HG02623 (cell line): ENCODE data around the gene BCAP29.
"Not testable (repeated sequence)": the region's sequence is repeated elsewhere in the genome, so short reads cannot be mapped to it uniquely, and the experiment has no call there.

Source experiments
- ATAC-seq: cut with Tn5 transposase; IDR thresholded peaks from one replicate; pipeline ENCODE4 v1.9.1; 2021; ENCODE audit warnings: moderate library complexity; ENCODE audit not compliant: unreplicated experiment

The BCAP29 gene, protein sequence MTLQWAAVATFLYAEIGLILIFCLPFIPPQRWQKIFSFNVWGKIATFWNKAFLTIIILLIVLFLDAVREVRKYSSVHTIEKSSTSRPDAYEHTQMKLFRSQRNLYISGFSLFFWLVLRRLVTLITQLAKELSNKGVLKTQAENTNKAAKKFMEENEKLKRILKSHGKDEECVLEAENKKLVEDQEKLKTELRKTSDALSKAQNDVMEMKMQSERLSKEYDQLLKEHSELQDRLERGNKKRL

GRCh38 chr7:107579885-107580715 lies at the start of gene BCAP29:
Gene BCAP29, plus strand, starts transcription at chr7:107580246. Its CDS starts 527 bp downstream, at chr7:107580773.
- peak; percentile 93 for ATAC-seq

DNA sequence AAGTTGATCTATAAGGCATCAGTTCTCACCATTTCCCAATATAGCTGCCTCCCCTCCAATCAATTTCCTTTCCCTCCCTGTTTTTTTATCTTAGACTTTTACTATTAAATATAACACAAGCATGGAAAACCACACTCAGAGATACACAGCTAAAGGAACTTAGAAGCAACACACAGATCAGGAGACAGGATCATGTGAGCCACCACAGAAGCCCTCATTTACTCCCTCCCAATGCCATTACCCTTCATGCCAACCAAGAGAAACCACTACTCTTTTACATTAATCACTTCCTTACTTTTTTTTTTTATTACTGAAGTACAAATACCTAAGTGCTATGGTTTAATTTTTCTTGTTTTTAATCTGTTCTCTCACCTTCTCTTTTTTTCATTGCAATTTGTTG lies 49.3 kb upstream of the BCAP29 start:
- no peak for ATAC-seq

GRCh38 chr7:107534139-107534538 lies 45.9 kb upstream of the BCAP29 start:
- ATAC-seq, result no peak

DNA sequence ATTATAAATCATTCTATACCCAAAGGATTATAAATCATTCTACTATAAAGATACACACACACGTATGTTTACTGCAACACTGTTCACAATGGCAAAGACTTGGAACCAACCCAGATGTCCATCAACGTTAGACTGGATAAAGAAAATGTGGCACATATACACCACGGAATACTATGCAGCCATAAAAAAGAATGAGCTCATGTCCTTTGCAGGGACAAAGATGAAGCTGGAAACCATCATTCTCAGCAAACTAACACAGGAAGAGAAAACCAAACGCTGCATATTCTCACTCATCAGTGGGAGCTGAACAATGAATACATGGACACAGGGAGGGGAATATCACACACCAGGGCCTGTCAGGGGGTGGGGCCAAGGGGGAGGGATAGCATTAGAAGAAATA lies 42.8 kb upstream of the BCAP29 start:
- not testable (repeated sequence) for ATAC-seq

DNA sequence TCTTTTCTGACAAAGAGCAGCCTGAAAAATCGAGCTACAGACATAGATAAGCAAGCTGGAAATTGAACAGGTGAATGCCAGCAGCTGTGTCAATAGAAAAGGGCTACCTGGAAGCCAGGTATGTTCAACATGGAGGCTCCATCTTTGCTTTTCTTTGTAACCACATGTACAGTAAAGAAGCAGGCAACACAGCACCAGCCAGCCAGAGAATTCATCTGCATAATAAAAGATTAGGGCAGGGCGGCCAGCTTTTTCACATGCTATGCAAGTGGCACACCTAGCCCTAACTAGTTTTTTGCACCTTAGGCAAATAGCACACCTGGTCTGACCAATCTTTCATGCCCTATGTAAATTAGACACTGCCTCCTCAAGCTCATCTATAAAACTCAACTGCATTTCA lies 42.0 kb upstream of the BCAP29 start:
- ATAC-seq, result no peak

- no peak for ATAC-seq
Observed at GRCh38 chr7:107543338-107543993, 36.6 kb upstream of the BCAP29 start.

GRCh38 chr7:107544848-107545591 lies 35.0 kb upstream of the BCAP29 start:
- no peak for ATAC-seq

GRCh38 chr7:107551936-107552335 lies 28.1 kb upstream of the BCAP29 start:
- ATAC-seq, result no peak

GRCh38 chr7:107555893-107556292 lies 24.2 kb upstream of the BCAP29 start:
- no peak for ATAC-seq

DNA sequence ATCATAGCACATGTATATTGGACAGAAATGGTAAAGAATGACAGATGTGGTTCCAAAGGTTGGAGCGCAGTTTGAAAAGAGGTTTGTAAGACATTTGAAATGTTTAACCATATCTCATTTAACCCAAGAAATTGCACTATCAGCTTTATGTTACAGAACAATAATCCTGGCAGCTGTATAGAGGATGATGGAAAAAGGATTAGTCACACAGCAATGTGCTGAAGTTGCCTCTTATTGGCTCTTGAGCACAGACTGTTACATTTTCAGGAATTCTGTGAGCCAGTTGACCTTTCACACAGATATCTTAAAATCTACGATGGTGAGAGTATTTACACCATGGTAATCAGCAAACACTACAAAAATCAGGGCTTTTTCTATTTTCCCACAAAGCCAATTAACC lies 20.2 kb upstream of the BCAP29 start:
- no peak for ATAC-seq

GRCh38 chr7:107560898-107561516 lies 19.0 kb upstream of the BCAP29 start:
- no peak for ATAC-seq

- peak; percentile 45 for ATAC-seq
Observed at GRCh38 chr7:107563081-107563774, 16.8 kb upstream of the BCAP29 start.

DNA sequence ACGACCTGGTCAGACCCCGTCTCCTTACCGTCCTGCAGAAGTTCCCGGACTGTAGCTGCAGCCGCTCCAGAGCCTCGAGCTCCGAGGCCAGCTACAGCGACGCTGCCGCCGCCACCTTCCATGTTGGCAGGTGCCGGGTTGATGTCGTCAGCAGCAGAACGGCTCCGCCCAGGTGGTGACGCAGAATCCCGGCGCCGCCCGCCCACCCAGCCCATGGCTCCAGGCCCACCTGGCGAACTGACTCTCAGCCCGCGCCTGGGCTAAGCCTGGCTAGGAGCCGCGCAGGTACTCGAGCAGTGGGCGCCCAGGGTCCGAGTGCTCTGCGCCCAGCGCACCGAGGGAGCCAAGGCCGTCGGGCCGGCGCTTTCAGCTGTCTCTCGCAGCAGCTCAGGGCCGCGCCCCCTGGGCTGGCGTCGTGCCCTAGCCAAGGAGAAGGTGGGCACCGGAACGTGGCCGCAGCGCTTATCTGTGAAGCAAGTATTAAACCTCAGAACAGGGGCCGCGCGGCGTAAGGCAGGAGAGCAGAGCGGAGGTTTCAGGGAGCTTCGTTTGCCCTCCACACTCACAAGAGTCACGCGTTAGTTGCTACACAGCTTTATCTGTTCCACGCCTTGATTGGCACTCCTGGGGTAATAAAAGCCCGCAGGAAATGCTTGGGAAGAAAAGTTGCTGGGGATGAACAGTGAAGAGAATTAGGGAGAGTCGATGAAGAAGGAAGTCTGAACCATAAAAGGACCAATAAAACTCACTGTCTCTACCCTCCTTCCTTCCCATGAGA lies 16.1 kb upstream of the BCAP29 start, which contains the start of the genes COG5 and DUS4L:
Gene COG5, minus strand, starts transcription at position 146 of the 778 bp plus-strand sequence. Its CDS starts 24 bp downstream, at position 122.
Gene DUS4L, plus strand, starts transcription at position 197 of the 778 bp plus-strand sequence. CDS start 3,100 bp downstream, outside the sequence.
- peak; percentile 96 for ATAC-seq

DNA sequence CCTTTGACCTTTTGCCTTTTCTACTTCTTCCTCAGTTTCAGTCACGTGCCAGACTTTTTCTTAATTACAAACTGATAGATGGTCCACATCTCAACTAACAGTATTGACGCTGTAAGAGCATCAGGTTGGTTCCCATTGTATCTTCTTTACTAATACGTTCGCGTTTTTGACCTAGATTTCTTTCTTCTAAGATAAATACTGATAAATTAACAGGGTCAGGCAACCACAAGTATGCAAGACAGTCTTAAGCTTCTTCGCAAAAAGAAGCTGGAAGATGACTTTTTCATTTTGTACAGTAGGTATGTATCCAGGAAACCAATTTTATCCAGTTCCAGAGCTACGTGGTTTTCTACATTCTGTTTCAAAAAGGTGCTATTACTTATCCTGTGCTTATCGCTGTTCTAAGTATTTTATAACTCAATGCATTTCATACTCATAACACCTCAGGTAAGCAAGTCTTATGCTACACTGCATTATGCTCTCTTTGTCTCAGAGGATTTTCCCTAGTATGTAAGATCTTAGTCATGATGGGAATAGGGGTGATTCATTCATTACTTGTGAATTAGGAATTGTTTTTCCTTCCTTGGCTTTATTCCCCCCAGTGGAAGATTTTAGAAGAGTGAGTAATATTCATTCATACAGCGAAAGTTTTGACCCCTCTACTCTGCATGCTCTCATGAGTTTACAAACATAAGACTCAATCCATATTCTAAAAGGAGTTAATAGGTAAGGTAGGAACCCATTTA lies 15.3 kb upstream of the BCAP29 start:
- ATAC-seq, result no peak

DNA sequence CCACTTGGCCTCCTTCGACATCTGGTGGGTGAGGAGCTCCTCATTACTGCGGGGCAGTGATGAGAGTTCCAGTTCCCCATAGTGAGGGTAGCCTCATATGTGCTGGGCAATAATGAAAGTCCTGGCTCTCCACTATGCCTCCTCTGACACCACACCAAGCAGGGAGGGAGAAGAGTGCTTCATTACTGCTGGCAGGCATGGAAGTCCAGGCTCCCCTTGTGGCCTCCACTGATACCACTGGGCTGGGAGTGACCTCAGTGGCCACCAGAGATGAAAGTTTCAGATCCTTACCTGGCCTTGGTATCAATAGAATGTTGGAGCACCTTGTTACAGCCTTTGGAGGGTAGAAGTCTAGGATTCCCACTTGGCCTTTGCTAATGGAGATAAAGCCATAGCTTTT lies 9.7 kb upstream of the BCAP29 start:
- no peak for ATAC-seq

GRCh38 chr7:107573537-107573936 lies 6.5 kb upstream of the BCAP29 start:
- ATAC-seq, result no peak

DNA sequence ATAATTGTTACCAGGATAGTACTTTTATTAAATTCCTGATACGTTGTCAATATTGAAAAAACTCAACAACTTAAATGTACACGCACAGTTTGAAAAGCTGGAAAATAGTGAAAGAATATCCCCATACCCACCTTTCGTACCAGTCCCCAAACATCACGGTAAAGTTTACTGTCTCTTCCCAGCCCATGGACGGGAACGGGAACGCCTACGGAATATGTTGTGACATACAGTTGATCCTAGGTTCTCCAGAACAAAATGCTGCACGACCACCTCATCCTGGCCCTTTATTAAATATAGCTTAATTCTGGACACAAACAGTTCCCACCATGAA lies 527 bp upstream of the BCAP29 start:
- ATAC-seq, result no peak

DNA sequence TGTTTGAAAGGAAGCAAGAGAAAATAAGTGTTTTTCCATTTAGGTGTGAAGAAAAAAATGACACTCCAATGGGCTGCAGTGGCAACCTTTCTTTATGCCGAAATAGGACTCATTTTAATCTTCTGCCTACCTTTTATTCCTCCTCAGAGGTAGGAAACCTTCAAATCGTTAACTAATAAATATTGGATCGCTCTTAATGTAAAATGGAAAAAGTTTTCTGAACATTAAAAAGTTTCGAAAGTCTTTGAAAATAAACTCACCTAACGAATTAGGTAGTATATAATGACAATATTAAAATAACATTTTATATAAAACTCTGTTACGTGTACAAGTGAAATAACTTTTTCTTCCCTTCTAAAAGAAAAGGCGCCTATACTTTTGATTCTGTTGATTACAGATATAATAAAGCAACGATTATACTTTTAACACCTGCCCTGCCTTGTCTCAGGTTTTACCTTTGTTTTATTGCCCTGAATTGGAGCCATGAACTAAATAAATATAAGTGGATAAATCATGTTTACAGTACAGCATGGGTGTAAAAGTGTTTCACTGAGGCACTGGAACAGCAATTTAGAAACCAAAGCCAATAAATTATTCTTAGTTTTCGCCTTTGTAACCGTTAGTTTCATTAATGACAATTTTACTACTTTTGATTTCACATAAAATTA lies 804 bp downstream of the BCAP29 start:
- no peak for ATAC-seq
